Bone marrow (tissue), 2 donors: ENCODE results near the gene LIPC.

ENCODE experiments used
- DNase-seq, 2 donors: peaks; one replicate each; lab custom pipeline; 2025; lab: John Stamatoyannopoulos, UW

Gene LIPC

DNA sequence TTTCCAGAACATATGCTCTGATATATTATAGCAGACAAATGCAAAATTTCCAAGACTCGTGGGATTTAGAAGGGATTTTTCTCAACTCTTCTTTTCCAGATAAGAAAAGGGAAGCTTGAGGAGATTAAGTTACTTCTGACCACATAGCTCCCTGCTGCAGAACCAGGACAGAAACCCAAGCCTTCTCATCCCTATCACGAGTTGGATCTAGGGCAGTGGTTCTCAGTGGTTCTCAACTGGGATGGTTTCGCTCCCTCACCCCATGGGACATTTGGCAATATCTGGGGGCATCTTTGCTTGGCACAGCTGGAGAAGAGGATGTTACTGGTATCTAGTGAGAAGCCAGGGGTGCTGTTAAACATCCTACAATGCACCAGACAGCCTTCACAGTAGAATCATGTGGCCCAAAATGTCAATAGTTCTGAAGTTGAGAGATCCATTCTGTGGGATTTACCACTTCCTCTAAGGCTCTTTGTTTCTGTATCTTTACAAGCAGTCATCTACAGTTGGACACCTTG is 64.2 kb downstream of the LIPC start:
- no peak for DNase-seq

DNA sequence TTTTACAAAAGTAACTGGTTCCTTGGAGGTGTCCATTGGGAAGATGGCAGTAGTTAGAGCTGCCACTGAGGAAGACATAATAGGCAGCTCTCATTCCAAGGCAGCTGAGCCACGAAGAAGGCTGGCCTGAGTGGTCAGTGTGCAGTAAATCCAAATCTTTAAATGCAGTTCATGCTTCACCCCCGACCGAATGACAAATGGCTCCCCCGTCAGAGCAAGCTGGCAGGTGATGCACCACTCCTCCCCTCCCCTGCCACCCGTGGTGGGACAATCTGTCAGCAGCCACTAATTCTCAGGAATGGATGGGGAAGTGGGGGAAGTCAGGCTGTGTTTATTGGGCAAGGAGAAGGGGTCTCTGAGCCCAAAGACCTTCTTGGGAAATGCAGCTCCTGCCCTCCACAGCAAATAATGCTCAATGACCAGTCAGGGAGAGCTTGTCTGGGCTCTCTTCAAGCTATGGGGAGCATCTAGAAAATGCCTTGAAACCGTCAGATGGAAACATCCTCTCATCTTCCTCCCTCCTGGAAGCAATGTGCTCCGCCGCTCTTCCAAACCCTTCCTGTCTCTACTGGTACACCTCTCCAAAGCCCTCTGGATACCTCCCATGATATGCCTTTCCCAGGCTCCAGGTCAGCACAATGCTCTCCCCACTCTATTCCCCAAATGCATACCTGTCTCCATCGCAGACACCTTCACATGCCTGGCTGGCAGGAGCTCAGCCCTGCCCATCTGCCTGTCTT is 65.4 kb downstream of the LIPC start:
- no peak for DNase-seq

DNA sequence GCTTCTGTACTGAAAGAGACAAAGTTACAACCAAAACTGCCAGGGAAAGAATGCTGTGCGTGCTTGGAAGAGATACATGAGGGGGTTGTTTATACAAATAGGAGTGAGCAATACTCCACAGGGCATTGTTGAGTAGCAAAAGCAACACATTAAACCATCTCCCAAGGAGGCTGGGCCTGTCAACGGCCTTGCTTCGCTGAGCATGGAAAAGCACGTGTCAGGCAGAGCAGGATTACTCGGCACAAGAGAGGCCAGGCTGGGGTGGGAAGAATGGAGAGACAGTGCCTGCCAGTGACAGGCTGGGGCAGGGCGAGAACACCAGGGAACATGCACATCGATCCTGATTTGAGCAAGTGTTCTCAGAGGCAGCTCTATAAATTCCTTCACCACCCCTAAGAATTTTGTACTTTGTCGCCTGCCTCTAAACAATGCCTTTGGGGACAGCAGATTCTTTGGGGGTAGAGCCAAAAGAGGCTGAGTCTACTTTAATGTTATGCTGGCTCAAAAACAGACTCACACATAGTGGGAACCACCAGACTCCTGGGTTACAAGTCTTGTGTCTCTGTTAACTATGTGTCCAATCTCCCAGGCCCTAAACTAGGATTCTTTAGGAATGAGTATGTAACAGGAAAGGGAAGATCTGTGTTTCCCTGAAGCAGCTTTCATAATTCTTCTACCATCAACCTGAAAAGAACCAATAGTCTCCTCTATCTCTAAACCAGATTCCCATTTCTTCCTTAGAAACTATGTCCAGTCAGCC is 67.2 kb downstream of the LIPC start:
- DNase-seq = no peak

DNA sequence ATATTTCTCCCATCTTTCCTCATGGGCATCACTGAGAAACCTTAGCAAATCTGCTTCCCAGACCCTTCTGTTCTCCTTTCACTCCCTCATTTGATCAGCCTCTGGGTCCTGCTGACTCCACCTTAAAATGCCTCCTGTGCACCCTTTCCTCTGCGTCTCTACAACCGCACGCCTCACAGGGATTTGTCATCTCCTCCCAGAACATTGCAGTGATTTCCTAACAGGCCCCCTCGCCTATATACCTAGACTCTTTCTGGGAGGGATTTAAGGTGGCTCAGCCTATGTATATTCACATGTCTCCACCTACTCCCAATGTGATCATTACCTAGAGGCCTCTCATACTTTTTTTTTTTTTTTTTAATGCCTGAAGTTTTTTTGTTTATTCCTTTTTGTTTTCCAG is 69.2 kb downstream of the LIPC start:
- no peak for DNase-seq

DNA sequence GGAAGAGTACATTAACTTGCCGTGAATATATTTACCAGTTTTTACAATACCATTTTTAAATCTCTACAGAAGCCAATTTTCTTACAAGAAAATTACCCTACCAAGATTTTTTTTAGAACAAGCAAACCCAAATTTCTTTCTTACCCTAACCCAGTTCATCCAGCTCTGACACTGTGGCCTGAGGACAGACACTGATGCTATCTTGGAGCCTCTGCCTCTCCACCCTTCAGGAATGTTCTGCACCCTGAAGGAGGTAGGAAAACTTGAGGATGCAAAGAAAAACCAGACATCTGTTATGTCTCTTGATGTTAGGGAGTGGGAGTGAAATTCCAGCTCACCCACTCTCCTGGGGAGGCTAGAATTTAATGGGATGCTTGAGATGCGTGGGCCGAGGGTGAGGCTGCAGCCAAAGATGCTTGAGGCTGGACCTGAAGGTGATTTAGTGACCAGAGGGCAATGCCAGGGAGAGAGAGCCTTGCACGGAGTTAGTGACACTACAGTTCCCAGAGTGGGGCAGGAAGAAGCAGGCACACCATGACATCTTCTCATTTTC is 69.9 kb downstream of the LIPC start:
- DNase-seq = no peak

DNA sequence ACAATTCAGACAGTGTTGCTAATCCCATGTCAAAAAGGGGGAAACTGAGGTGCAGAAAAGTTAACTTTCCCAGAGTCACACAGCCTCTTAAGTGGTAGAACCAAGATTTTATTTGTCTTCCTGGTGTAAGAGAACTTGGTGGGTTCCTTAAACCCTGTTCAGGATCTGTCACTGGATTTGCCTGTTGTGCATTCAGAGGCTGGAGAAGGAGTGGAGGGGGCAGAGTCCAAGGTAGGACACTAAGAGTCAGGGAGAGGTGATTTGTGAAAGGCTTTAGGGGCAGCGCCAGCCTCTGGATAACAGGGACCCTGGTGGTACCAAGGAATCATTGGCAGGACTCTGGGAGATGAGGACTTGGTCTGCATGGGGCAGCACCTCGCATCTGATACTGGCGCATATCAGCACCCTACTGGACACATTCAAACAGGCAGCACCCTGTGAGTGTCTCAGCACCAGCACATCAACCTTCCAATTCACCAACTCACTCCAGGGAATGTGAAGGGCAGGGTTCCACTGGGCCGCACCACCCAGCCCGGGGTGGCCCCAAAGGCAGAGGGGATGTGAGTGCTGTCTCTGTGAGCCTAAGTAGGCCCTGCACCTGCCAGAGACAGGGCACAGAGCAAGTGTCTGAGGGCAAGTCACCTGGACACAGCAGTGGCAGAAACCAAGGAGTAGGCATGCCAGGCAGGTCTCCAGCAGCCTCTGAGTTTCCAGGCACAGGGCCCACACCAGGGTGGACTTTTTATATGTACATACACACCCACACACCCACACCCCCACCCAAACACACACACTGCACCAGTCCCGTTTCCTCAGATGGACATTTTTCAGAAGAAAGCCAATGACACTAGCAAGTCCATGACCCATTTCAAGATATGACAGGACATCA is 71.6 kb downstream of the LIPC start:
- DNase-seq = no peak

DNA sequence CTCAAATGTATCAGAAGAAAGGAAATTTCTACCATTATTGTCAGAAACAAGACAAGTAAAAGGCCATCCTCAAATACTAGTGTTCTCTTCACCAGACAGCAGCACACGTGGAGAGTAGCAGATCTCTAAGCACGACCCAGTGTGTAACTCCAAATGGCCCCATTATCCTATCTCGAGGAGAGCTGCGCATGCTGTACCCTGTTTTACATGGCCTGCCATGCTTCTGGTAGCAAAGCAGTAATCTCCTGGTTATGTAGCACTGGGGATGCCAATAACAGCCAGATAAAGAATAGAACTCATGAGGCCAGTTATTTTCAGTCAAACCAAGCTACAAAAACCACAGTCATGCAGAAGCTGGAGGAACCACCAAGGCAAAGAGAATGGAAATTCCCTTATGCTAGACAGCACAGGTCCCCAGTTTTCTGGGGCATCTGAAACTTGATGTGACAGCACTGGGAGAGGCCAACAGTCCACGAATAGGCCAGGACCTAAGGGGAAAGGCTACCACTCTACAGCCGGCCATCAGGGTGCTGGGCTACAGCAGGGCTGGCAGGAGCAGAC is 73.0 kb downstream of the LIPC start:
- DNase-seq = no peak

DNA sequence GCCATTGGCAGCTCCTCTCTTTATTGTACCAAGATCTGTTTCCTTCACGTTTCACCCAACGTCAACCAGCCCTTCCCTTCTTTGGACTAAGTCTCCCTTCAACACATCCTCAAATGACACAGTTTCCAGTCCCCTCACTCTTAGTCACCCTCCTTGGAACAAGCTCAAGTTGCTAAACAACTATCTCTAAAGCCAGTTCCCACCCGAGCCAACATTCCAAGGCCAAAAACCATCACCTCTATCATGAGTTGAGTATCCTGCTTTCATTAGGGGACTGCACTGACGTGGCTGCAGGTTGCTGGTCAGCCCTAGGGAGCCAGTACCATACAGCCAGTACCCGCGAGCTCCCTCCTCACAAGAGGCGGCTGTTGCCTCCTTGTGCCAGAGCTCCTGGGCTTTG is 73.8 kb downstream of the LIPC start:
- no peak for DNase-seq

DNA sequence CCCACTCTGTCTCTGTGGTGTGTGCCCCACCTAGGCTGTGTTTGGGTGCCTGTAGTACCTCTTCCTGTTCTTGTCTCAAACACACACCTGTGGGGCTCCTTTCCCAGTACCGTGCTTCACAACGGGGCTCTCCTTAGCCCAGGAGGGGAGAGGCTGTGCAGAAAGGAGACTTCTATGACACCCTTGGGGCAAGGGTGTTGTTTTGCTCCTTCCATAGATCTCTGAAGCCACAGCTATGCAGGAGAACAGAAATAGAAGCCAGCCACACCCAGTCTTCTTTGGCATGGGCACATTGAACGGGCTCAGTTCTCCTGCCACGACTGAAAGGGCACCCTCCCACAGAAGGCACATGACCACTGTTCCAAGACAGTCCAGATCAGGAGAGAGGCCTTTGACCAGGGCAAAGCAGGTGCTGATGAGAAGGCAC is 74.3 kb downstream of the LIPC start:
- DNase-seq = no peak

DNA sequence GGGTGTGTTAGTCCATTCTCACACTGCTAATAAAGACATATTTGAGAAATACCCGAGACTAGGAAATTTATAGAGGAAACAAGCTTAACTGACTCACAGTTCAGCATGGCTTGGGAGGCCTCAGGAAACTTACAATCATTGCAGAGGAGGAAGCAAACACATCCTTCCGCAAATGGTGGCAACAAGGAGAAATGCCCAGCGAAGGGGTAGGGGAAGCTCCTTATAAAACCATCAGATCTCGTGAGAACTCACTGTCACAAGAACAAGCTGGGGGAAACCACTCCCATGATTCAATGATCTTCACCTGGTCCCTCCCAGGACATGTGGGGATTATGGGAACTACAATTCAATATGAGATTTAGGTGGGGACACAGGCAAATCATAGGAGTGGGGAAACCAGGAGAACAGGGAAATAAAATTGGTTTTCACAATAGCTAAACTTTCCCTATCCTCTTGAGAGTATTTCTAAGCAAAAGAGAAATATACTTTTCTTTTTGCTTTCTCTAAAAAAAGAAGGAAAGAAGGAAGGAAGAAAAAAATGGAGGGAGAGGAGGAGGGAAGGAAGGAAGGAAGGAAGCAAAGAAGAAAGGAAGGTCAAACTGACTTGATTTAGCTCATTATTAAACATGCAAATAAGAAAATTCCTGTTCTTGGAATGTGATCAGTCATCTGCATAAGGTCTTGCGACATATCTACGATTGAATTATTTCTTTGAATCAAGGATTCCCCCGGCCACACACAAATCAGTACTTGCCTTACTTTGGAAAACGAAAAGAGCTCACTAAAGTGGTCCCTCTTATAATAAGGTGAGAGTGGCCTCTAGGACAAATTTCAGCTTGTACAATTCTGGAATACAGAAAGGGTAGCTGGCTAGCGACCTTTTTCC is 75.2 kb downstream of the LIPC start:
- no peak for DNase-seq

DNA sequence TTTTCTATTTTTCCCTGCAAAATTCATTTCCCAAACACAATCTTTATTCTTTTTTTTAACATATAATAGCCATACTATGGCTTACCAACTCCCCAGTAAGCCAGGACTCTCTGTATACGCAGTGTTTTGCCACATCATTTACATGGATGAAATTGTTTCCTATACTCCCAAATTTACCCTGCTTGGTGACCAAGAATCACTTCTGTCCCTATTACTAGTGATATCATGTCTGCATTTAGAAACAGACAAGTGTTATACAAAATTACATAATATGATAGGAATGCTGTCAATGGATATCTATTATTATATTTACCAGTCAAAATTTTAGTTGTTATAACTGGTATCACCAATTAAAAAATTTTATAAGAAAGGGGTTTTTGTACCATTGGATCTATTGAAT is 77.8 kb downstream of the LIPC start:
- no peak for DNase-seq

DNA sequence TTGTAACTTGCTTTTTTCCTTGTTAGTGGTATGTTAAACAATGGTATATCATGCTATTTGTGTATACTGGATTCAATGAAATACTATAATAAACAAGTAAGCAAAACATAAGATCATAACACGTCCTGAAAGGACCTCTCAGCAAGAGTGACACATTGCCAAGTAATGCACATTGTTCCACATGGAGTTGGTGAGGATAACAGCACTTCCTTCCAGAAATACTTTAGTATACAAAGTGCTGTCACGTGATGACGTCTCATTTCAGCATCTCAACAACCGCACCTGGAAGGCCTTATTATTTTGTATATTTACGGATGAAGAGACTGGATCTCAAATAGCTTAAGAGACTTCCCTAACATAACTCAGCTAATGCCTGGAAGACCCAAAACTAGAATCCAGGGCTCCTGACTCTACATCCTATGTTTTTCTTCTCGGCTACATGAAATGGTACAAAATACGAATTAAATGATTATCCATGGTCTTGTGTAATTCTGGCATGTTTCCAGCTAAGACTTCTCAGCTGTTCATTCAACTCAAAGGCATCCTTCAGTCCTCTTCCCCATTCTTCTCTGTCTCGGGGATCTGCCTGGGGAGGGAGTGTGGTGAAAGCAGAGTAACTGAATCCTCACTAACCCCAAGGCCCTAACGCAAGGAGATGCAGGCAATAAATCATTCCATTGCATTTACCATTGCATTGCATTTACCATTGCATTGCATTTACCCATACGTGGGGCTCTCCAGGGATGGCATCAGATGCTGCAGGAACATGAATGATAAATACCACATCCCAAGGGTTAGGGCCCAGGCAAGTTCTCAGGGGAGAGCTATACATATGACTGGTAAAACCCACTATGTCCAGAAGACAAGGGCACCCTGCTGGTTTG is 79.2 kb downstream of the LIPC start:
- DNase-seq = no peak

DNA sequence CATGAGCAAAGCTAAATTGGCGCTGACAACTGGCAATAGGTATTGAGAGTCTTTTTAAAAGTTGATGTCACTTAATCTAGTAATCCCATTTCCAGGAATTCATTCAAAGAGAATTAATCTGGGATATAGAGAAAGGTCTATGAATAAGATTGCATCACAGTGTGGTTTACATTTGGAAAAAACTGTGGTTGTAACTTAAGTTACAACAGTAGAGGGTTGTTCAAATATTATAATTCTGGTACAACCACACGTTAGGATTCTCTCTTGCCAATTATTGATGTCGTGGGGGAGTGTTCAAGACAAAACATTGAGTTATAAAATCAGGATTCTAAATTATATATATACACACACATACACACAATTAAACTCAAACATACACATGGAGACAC is 79.8 kb downstream of the LIPC start:
- no peak for DNase-seq

DNA sequence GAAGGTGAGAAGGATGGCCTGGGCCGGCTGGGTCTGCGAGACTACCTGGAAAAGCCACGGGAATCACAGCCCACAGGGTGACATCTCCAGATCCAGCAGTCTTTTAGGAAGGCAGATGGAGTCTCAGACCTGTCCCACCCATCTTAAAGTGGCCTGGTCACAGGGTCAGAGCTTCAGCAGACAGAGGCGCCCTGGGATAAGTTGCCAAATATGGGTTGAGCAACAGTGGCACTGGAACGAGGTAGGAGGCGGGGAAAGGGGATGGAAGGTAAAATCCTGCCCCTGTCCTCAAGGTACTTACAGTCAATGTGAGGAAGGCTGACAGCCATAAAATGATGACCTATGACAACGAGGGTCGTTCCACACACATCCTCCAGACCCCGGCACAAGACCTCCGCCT is 80.7 kb downstream of the LIPC start:
- no peak for DNase-seq

DNA sequence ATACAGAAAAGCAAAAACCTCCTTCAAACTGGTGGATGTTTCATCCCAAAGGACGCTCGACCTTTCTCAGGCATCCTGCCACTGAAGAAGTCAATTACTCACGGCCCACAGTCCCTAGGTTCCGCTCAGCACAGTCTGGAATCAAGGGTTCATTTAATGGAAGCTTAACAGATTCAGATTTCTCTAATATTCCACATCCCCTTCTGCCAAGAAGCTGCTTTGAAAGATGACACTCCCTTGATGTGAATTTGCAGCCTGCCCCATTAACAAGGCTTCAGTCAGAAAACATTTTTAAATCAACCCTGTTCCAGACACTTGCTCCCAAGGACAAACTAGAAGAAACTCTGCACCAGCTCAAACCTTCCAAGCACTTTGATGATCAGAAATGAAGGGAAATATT is 81.2 kb downstream of the LIPC start:
- DNase-seq = no peak

DNA sequence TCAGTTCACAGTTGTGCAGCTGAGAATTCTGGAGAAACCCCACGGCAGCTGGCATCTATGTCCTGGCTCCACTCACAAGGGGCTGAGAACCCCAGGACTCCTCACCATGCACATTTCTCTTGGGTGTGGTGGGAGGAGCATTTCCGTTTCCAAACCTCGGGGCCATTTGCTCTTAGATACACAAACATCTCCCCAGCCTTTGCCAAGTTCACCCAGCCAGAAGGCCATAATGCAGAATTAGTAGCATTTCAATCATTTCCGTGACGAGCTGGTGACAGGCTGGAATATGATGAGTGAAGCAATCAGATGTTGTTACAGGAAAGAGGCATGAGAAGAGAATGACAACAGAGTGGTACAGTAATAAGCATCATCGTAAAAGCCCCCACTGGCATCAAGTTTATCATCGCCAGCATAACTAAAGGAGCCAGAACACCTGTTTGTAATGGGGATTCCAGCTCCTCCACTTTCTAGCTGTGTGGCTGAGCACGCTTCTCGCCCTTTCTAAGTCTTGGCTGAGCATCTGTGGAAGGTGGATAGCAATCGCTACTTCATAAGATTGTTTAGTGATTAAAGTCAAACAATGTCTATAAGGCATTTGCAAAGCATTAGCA is 82.0 kb downstream of the LIPC start:
- no peak for DNase-seq

DNA sequence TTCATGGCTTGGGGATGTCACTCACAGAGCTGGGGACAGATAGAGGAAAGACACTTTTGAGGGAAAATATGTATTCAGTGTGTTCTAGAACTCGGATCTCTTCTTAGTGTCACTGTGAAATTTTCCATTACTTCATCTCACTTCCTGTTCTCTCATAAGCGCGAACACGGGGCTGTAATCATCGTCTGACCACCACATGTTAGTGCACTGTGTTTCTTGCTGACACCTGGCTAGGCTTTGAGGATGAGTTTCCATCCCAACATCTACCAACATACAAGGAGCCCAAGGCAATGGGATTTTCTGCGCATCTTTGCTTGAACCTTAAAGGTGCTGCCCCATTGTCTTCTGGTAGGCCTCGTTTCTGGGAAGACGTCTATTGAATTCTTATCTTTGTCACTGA is 84.0 kb downstream of the LIPC start:
- DNase-seq = no peak

DNA sequence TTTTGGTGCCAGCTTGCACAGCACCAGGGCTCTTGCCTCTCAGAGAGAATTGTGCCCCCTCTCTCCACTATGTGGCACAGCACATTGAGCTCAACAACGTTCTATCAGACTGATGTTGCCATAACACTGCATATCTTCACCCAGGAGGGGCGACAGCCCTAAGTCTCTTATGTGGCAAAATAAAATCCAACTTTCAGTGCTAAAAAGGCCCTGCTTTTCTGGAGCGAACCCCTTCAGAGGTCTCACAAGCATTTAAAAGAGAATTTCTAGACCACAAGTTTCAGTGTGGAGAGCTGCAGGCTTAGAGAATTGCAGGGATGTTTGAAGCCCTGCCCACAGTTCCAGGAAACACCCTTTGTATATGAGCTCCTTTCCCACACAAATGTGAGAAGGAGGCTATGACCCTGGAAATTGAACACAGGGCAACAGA is 85.5 kb downstream of the LIPC start:
- DNase-seq = no peak
